K562 (cell line): Measurements from ENCODE around the gene ARHGAP15. TPM values are rescaled to one million over a fixed set of nuclear protein-coding genes. Genes with fewer than 3 reads are reported as not detected.

ENCODE experiments used
- ELF1 ChIP-seq: fragments of 200-800 bp; sonication (Bioruptor generic); IDR thresholded peaks from 2 replicates; pipeline ENCODE4 v1.6.1; 2016; ENCODE audit warnings: missing genetic modification characterization, missing compliant biosample characterization
- NRF1 ChIP-seq, 2 experiments: fragments of 450-650 bp; IDR thresholded peaks in 1 of 2; conservative IDR thresholded peaks in 1 of 2; 2 replicates each; pipeline ENCODE4 v1.6.1; 2014; ENCODE audit warnings: mild to moderate bottlenecking in 2 of 2
- RAD51 ChIP-seq: fragments of 450-650 bp; IDR thresholded peaks from 2 replicates; pipeline ENCODE4 v1.7.1; 2016; ENCODE audit warnings: low read depth, mild to moderate bottlenecking, borderline replicate concordance
- RB1 ChIP-seq: fragments of 450-650 bp; IDR thresholded peaks from 2 replicates; pipeline ENCODE4 v1.6.1; 2017; ENCODE audit warnings: low read depth, mild to moderate bottlenecking
- RBM22 ChIP-seq: fragments of 200-400 bp; formaldehyde crosslinking; IDR thresholded peaks from 2 replicates; pipeline ENCODE4 v1.6.1; 2018; ENCODE audit warnings: low read length, low read depth; ENCODE audit not compliant: poor library complexity, severe bottlenecking
- SNIP1 ChIP-seq: fragments of 450-650 bp; IDR thresholded peaks from 2 replicates; pipeline ENCODE4 v1.7.1; 2017; ENCODE audit warnings: low read depth, mild to moderate bottlenecking
- STAG1 ChIP-seq: sonication (generic); formaldehyde crosslinking; IDR thresholded peaks from 2 replicates; pipeline ENCODE4 v1.5.0; 2020; ENCODE audit warnings: missing genetic modification reagents, borderline replicate concordance
- YBX1 ChIP-seq: fragments of 450-650 bp; IDR thresholded peaks from 2 replicates; pipeline ENCODE4 v1.7.1; 2016; ENCODE audit warnings: mild to moderate bottlenecking
- ZEB2 ChIP-seq: fragments of 450-650 bp; IDR thresholded peaks from 2 replicates; pipeline ENCODE4 v1.6.1; 2016
- ZNF354B ChIP-seq: fragments of 250-450 bp; sonication (Bioruptor Pico); IDR thresholded peaks from 2 replicates; pipeline ENCODE4 v1.4.0; 2020
- polyA plus RNA-seq, 8 experiments: library from polyadenylated mRNA; depleted of rRNA in 4 of 8; stranded (reverse) in 5 of 8; unstranded in 3 of 8; fragments of >200 nt; fragmentation: Nextera tagmentation in 2 of 8; fragmentation: Illumina TruSeq in 1 of 8; extraction: Ambion mirVana in 2 of 8; extraction: Trizol in 1 of 8; gene quantifications; 2 replicates each; pipeline versions ENCODE4 v1.2.1 to v1.2.3, GENCODE V29; 2011 to 2014; ENCODE audit warnings: inconsistent platforms in 1 of 8, missing spikeins in 1 of 8
- total RNA-seq, 7 experiments: library from RNA; depleted of rRNA in 6 of 7; stranded (reverse); fragments of >200 nt in 6 of 7; fragmentation: Illumina TruSeq in 2 of 7; extraction: Trizol in 2 of 7; gene quantifications; 2 replicates each; pipeline versions ENCODE4 v1.2.1 to v1.2.3, GENCODE V29; 2011 to 2021; ENCODE audit warnings: low replicate concordance in 1 of 7
- TF ChIP-seq, protein P1 (sequence below): fragments of 200-400 bp; formaldehyde crosslinking; IDR thresholded peaks from 2 replicates; pipeline ENCODE4 v1.6.1; 2017; ENCODE audit warnings: mild to moderate bottlenecking, low read depth, low read length, moderate library complexity

Gene ARHGAP15
- total and polyA plus RNA-seq, 9 of the 15 experiments (the other 6 are each of a cell fraction or from before 2014, with no cell fraction given), result 1.5 to 17.9 (median 7.9) TPM

DNA sequence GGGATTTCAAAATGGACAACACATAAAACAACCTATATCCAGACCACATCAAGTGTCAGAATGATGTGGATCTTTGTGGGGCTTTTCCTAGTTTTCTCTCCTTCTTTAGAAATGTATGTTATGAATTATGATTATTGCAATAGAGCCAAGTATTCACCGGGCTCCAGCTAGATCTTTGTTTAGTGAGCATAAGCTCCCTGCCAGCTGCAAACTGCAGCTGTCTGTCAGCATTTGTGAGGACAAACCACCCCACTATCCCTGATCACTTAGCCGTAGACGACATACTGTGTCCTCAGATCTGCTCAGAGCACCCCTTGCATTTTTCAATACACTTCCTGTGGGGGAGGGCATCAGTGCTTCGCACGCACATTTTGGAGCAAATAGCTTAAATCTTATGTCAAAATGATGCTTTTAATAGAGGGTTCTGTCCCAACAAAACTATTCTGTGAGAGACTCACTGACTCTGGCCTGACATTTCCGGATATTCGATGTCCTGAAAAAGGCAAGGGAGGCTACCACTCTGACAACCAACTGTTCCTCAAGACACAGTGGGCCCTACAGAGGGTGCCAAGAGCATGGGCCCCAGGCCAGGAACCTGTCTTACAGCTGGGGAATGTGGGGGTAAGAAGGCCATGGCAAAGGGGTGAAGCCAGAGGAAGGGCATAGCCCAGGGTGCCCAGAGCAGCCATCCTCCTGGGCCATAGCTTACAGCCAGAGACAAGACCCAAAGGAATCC, 346.0 kb downstream of the ARHGAP15 start (continued):
- TF ChIP-seq, protein P1, sequence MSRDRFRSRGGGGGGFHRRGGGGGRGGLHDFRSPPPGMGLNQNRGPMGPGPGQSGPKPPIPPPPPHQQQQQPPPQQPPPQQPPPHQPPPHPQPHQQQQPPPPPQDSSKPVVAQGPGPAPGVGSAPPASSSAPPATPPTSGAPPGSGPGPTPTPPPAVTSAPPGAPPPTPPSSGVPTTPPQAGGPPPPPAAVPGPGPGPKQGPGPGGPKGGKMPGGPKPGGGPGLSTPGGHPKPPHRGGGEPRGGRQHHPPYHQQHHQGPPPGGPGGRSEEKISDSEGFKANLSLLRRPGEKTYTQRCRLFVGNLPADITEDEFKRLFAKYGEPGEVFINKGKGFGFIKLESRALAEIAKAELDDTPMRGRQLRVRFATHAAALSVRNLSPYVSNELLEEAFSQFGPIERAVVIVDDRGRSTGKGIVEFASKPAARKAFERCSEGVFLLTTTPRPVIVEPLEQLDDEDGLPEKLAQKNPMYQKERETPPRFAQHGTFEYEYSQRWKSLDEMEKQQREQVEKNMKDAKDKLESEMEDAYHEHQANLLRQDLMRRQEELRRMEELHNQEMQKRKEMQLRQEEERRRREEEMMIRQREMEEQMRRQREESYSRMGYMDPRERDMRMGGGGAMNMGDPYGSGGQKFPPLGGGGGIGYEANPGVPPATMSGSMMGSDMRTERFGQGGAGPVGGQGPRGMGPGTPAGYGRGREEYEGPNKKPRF, result no peak
- TF ChIP-seq SNIP1 (no peak), NRF1 (conservative IDR thresholded peaks at IDR 0.05 in 1 of 2, IDR thresholded peaks at IDR 0.05 in 1 of 2) (no peak), STAG1 (CRISPR knock-in tag) (no peak), ELF1 (tag) (no peak), ZEB2 (no peak), RB1 (no peak), YBX1 (no peak), RBM22 (no peak), RAD51 (no peak), ZNF354B (CRISPR knock-in tag) (no peak)
- TF ChIP-seq, all 486 proteins: peak for 0
